Stimulated activated CD4-positive, alpha-beta T cell treated with anti-CD3 and anti-CD28 coated beads, Interleukin-4, amount 100 ng/mL, for 1 hour (primary cell): ENCODE data around the gene SLC16A10.

ENCODE experiments used
- DNase-seq: peaks from one replicate; pipeline ENCODE4 v3.0.0-alpha.2; 2020

SLC16A10 gene

GRCh38 chr6:111266276-111266675 lies 179.0 kb downstream of the SLC16A10 start:
- no peak for DNase-seq

GRCh38 chr6:111267764-111268333 lies 180.5 kb downstream of the SLC16A10 start:
- DNase-seq = no peak

GRCh38 chr6:111269401-111269970 lies 182.2 kb downstream of the SLC16A10 start:
- no peak for DNase-seq

GRCh38 chr6:111270121-111270520 lies 182.8 kb downstream of the SLC16A10 start:
- no peak for DNase-seq

GRCh38 chr6:111274593-111275217 lies 187.4 kb downstream of the SLC16A10 start:
- no peak for DNase-seq

GRCh38 chr6:111276335-111276734 lies 189.0 kb downstream of the SLC16A10 start:
- no peak for DNase-seq

- DNase-seq = no peak
Observed at GRCh38 chr6:111276736-111277135, 189.4 kb downstream of the SLC16A10 start.

- DNase-seq = no peak
Observed at GRCh38 chr6:111277819-111278218, 190.5 kb downstream of the SLC16A10 start.

GRCh38 chr6:111278731-111279130 lies 191.4 kb downstream of the SLC16A10 start:
- DNase-seq = no peak

GRCh38 chr6:111280445-111280955 lies 193.2 kb downstream of the SLC16A10 start:
- no peak for DNase-seq
